ENCODE measurements around the gene LRRK1. TPM values are rescaled to one million over a fixed set of nuclear protein-coding genes. Genes with fewer than 3 reads are reported as not detected.
"Not testable (repeated sequence)": the region's sequence is repeated elsewhere in the genome, so short reads cannot be mapped to it uniquely, and the experiment has no call there.

Gene LRRK1
- total RNA-seq, 2 experiments from 2014 or later, result 0.20 to 0.60 TPM

DNA sequence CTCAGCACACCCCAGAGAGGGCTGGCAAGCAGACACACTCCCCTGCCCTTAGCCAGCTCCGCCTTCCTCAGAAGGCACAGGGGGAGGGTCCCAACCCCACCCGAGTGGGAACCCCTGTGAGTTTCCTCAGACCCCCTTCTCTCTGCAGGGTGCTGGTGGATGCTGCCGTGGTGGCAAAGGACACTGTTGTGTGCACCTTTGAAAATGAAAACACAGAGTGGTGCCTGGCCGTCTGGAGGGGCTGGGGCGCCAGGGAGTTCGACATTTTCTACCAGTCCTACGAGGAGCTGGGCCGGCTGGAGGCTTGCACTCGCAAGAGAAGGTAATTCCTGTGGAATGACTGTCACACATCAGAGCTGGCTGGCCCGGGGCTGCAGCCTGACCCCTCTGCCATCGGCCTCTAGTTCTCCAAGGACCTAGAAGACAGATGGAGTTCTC, 149.4 kb downstream of the LRRK1 start:
- CTCF ChIA-PET, result interaction anchor here (0.6 to 1.1 kb wide), 2 partner anchors 17 to 172 kb away, joined by 3 read pairs; no protein-coding TSS in a partner anchor
- peaks cover 11% of the 10 kb centered on the region for H3K4me1 Mint-ChIP-seq (ENCODE audit: low read depth)
- H3K27ac Mint-ChIP-seq, result no peak overlapping the region
- H3K4me3 Mint-ChIP-seq, result no peak overlapping the region
- intact Hi-C loops (cut with micrococcal nuclease), result no loop called here
- H3K27me3 Mint-ChIP-seq (ENCODE audit: low read depth), result no peaks in the 10 kb centered on the region
- no peak for DNase-seq
- no peaks in the 10 kb centered on the region for H3K36me3 Mint-ChIP-seq (ENCODE audit: low read depth)
- H3K9me3 Mint-ChIP-seq, result no peaks in the 10 kb centered on the region

DNA sequence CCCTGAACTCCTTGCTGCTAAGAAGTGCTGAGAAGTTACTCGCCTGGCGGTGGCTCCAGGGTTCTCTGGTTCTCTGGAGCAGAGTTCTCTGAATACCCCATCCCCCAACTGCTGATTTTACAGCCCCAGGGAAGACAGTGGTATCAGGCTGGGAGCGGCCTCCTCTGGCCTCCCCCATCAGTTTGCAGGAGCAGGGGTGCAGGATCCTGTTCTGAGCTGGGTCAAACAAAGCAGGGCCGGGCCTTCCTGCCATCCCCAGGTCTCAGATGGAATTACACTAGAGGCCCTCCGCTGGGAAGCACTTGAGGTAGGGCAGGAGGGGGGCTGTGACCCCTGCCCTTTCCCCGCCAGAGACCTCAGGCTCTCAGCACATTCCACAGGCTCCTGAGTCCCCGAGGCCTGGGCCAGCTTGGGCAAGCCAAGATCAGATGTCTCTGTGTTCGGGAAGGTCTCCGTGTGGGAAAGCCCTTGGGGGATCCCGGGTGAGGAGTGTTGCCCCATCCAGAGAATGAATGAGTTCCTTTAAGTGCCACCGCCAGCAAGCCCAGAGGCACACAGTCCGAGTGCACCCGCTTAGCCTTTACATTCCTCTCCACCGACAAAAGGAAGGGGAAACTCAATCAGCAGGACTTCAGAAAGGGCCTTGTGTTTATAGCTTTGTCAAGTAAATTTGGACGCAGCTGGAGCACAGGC, 149.9 kb downstream of the LRRK1 start:
- CTCF ChIA-PET, result interaction anchor here (0.6 to 1.3 kb wide), 2 partner anchors 172 to 189 kb away, joined by 3 to 4 read pairs; no protein-coding TSS in a partner anchor
- Mint-ChIP-seq H3K4me1 (ENCODE audit: low read depth) (peaks cover 11% of the 10 kb centered on the region), H3K9me3 (no peaks in the 10 kb centered on the region), H3K27me3 (ENCODE audit: low read depth) (no peaks in the 10 kb centered on the region), H3K27ac (no peak overlapping the region), H3K36me3 (ENCODE audit: low read depth) (no peaks in the 10 kb centered on the region), H3K4me3 (no peak overlapping the region)
- DNase-seq, result no peak
- intact Hi-C loops (cut with micrococcal nuclease), result no loop called here

DNA sequence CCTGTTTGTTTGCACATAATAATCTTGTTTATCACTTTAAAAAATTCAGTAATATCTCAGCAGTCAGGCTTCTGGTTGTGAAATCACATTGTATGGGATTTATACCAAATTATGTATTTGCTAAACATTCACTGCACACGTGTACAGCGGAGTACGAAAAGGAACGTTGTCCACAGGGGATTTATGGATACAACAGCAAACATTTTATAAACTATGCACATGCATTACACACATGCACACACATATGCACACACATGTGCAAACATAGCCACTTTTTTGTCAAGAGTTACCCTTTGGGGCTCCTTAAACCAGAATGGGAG, 150.5 kb downstream of the LRRK1 start:
- Mint-ChIP-seq H3K27me3 (ENCODE audit: low read depth) (no peaks in the 10 kb centered on the region), H3K9me3 (no peaks in the 10 kb centered on the region), H3K27ac (no peak overlapping the region), H3K36me3 (ENCODE audit: low read depth) (no peaks in the 10 kb centered on the region), H3K4me3 (no peak overlapping the region), H3K4me1 (ENCODE audit: low read depth) (peaks cover 11% of the 10 kb centered on the region)
- CTCF ChIA-PET, result interaction anchor here (1.3 kb wide), 1 partner anchor 189 kb away, joined by 4 read pairs; no protein-coding TSS in a partner anchor
- intact Hi-C loops (cut with micrococcal nuclease), result no loop called here
- no peak for DNase-seq

DNA sequence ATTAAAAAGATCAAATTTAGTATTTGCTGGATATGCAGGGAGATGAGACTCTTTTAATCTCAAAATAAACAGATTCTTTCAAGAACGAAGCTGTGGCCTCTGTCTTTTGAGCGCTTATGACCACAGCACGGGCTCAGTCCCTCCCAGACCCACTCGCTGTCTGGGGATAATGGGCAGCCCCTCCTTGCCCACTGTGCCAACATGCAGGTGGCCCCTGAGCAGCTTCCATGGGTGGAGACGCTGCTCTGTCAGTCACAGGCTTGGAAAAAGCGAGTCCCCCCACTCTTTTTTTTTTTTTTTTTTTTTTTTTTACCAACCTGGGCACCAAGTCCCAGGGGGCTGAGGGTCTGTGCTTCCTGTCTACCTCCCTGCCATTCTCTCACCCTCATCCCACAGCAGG, 150.9 kb downstream of the LRRK1 start:
- Mint-ChIP-seq H3K36me3 (ENCODE audit: low read depth) (no peaks in the 10 kb centered on the region), H3K4me1 (ENCODE audit: low read depth) (peaks cover 11% of the 10 kb centered on the region), H3K27ac (no peak overlapping the region), H3K4me3 (no peak overlapping the region), H3K27me3 (ENCODE audit: low read depth) (no peaks in the 10 kb centered on the region), H3K9me3 (no peaks in the 10 kb centered on the region)
- DNase-seq, result no peak
- CTCF ChIA-PET, result interaction anchor here (1.3 kb wide), 1 partner anchor 188 kb away, joined by 4 read pairs; no protein-coding TSS in a partner anchor
- intact Hi-C loops (cut with micrococcal nuclease), result loop anchor here (5.0 kb wide), 1 partner anchor 628 kb away; no protein-coding TSS in a partner anchor

DNA sequence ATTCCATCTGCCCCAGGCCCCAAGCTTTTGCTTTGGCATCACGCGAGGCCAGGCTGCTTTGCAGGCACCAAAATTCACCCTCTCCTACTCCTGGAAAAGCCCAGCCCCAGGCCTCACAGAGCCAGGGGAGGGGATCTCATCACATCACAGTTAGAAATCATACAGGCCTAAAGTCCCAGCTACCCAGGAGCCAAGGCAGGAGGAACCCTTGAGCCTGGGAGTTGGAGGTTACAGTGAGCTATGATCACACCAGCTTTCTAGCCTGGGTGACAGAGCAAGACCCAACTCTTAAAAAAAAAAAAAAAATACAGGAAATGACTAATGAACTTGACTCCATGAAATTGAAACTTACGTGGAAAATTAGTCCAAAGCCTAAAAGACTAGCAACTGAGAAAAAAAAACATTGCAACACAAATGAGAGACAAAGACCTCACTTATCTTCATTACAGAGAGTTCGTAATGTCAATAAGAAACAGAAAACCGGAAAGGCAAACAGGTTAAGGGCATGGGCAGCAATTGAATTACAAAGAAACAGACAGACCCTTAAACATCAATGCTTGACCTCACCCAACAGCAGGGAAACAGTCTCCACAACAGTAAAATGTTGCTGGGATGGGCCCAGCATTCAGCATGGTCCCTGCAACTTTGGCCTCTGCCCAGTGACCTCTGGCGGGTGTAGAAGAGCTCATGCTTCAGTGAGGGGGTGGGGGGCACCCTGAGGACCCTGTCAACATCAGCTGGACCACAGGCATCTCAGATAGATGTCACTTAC, 151.5 kb downstream of the LRRK1 start:
- no peak overlapping the region for H3K4me3 Mint-ChIP-seq
- no peaks in the 10 kb centered on the region for H3K27me3 Mint-ChIP-seq (ENCODE audit: low read depth)
- H3K9me3 Mint-ChIP-seq, result no peaks in the 10 kb centered on the region
- peaks cover 11% of the 10 kb centered on the region for H3K4me1 Mint-ChIP-seq (ENCODE audit: low read depth)
- intact Hi-C loops (cut with micrococcal nuclease), result loop anchor here (5.0 kb wide), 1 partner anchor 628 kb away; no protein-coding TSS in a partner anchor
- CTCF ChIA-PET, result interaction anchor here (0.6 to 1.3 kb wide), 3 partner anchors 62 to 188 kb away, joined by 3 to 5 read pairs (median 4); no protein-coding TSS in a partner anchor
- H3K36me3 Mint-ChIP-seq (ENCODE audit: low read depth), result no peaks in the 10 kb centered on the region
- peak; percentile 21 for DNase-seq
- peak overlapping the region; percentile 42 for H3K27ac Mint-ChIP-seq

DNA sequence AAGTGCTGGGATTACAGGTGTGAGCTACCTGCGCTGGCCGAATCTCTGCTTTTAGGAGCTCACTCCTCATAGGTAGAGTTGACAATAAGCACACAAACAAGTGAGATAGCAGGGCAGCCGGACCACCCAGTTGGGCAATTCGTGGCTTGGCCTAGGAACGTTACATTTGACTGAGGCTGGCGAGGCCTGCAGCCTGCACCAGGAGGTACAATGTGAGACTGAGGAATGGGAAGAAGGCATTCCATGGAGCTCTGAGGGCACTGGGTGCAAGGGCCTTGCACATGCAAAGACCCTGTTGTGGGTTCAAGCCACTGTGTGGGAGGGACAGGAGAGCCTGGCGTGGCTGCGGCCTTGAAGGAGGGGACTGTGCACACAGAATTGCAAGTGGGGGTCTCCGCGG, 152.5 kb downstream of the LRRK1 start:
- CTCF ChIA-PET, result no interaction called here
- Mint-ChIP-seq H3K27ac (no peak overlapping the region), H3K27me3 (ENCODE audit: low read depth) (no peaks in the 10 kb centered on the region), H3K4me1 (ENCODE audit: low read depth) (peaks cover 11% of the 10 kb centered on the region), H3K36me3 (ENCODE audit: low read depth) (no peaks in the 10 kb centered on the region), H3K9me3 (no peaks in the 10 kb centered on the region), H3K4me3 (no peak overlapping the region)
- DNase-seq, result no peak
- intact Hi-C loops (cut with micrococcal nuclease), result loop anchor here (5.0 kb wide), 1 partner anchor 629 kb away; no protein-coding TSS in a partner anchor

DNA sequence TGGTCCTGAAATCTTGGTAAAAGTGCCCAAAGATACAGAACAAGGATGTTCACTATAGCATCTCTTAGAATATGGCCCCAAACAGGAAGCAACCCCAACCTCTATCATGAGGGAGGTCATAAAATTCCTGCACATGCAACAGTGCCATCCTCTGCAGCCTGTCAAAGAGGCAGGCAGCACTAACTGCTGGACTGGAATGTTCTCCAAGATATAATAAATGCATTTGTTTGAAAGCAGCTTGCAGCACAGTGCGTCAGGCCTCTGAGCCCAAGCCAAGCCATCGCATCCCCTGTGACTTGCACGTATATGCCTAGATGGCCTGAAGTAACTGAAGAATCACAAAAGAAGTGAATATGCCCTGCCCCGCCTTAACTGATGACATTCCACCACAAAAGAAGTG, 153.1 kb downstream of the LRRK1 start:
- H3K4me3 Mint-ChIP-seq; H3K9me3 Mint-ChIP-seq; H3K27ac Mint-ChIP-seq; H3K36me3 Mint-ChIP-seq (ENCODE audit: low read depth); H3K27me3 Mint-ChIP-seq (ENCODE audit: low read depth); CTCF ChIA-PET; DNase-seq: not testable (repeated sequence)
- intact Hi-C loops (cut with micrococcal nuclease), result loop anchor here (5.0 kb wide), 1 partner anchor 630 kb away; no protein-coding TSS in a partner anchor
- H3K4me1 Mint-ChIP-seq (ENCODE audit: low read depth), result peaks cover 11% of the 10 kb centered on the region

DNA sequence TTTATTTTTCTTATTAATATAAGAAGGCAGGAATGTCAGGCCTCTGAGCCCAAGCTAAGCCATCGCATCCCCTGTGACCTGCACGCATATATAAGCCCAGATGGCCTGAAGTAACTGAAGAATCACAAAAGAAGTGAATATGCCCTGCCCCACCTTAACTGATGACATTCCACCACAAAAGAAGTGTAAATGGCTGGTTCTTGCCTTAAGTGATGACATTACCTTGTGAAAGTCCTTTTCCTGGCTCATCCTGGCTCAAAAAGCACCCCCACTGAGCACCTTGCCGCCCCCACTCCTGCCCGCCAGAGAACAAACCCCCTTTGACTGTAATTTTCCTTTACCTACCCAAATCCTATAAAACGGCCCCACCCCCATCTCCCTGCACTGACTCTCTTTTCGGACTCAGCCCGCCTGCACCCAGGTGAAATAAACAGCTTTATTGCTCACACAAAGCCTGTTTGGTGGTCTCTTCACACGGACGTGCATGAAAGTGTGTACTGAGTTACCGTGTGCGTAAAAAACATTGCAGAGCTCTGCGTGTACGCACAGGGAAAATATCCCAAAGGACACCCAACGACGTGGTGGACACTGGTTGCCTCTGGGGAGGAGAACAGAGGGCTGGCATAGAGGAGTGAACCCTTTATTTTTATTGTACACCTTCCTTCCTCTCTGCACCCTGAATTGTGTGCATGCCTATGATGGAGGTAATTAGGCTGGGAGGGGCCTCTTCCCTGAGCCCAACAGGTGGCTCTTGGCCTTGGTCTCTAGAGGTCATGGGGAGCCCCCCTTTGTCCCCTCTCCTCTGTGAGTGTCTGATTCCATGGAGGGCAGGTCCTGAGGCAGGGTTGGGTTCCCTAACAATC, 158.9 kb downstream of the LRRK1 start:
- H3K27me3 Mint-ChIP-seq (ENCODE audit: low read depth); H3K9me3 Mint-ChIP-seq; intact Hi-C loops (cut with micrococcal nuclease); H3K36me3 Mint-ChIP-seq (ENCODE audit: low read depth); H3K4me1 Mint-ChIP-seq (ENCODE audit: low read depth); H3K4me3 Mint-ChIP-seq; H3K27ac Mint-ChIP-seq; DNase-seq: not testable (repeated sequence)
- CTCF ChIA-PET, result interaction anchor here (0.6 kb wide), 1 partner anchor 192 kb away, joined by 4 read pairs; no protein-coding TSS in a partner anchor

DNA sequence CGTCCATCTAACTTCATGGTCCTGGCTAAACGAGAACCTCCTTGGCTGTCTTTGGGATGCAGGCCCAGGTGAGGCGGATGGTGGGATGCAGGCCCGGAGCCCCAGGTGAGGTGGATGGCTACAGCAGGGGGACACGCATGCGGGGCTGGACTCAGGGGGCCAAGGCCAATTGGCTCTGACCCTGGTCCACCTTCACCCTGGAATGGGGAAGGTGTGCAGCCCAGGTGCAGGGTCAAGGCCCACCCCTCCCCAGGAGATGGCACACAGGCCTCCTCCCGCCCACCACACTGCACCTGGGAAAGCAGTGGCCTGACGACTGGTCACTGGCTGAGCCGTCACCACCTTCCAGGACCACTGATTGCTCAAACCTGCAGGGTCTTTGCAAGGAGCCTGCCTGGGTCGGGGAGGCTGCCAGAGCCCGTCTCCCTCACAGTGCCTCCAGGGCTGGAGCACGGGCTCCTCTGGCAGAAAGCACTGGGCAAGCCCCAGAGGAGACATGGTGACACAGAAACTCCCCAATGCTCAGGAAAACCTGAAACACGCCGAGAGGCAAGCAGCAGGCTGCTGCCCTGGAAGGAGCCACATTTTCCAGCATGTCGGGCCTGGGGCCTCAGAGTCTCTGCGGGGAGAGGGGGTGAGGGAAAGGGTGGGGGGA, 159.6 kb downstream of the LRRK1 start:
- Mint-ChIP-seq H3K27ac (no peak overlapping the region), H3K9me3 (no peaks in the 10 kb centered on the region), H3K36me3 (ENCODE audit: low read depth) (no peaks in the 10 kb centered on the region), H3K27me3 (ENCODE audit: low read depth) (no peaks in the 10 kb centered on the region), H3K4me3 (no peak overlapping the region), H3K4me1 (ENCODE audit: low read depth) (no peaks in the 10 kb centered on the region)
- no peak for DNase-seq
- intact Hi-C loops (cut with micrococcal nuclease), result no loop called here
- CTCF ChIA-PET, result no interaction called here

DNA sequence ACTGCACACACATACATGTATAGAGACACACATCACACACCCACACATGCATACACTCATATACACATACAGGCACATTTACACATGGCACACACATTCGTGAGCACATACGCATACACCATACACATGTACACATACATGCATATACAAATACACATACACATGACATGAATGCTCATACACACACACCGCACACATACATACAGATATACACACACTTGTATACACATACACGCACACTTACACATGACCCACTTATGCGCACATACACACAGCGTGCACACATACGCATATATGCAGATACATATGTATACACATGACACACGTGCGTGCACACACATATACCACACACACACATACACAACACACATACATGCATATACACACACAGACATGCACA, 162.7 kb downstream of the LRRK1 start:
- H3K4me1 Mint-ChIP-seq (ENCODE audit: low read depth), result no peaks in the 10 kb centered on the region
- CTCF ChIA-PET, result no interaction called here
- no peak overlapping the region for H3K27ac Mint-ChIP-seq
- H3K27me3 Mint-ChIP-seq (ENCODE audit: low read depth), result no peaks in the 10 kb centered on the region
- H3K36me3 Mint-ChIP-seq (ENCODE audit: low read depth), result no peaks in the 10 kb centered on the region
- no peaks in the 10 kb centered on the region for H3K9me3 Mint-ChIP-seq
- no peak for DNase-seq
- H3K4me3 Mint-ChIP-seq, result no peak overlapping the region
- intact Hi-C loops (cut with micrococcal nuclease), result no loop called here

DNA sequence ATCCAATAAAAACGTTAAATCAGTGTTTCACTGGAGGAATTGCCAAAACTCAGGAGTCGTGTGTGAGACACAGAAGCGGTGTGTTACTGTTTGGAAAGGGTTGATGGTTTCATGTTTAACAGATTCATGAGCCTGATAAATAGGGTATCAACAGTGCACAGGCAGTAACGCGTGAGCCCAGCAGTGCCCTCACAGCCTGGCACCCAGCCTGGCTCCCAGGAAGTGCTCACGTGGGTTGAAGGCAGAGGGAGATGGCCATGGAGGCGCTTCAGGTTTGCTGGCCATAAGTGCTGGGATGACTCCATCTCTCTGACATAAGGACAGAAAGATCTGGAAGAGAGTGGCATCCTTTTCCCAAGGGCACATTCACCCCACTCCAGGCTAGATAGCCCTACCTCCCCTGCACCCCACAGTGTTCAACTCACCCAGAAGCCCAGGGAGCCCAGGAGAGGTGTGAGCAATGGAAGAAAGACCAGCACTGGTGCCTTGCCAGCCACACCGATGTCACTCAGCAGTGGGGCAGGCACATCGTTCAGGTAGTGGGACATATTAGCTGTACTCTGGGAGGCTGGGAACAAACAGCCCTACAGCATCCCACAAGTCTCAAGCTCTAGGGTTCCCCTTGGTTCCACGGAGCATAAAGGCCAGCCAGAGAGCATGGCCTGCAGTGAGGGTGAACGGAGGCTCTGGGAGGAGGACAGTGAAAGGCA, 164.3 kb downstream of the LRRK1 start:
- intact Hi-C loops (cut with micrococcal nuclease), result no loop called here
- DNase-seq, result no peak
- Mint-ChIP-seq H3K4me1 (ENCODE audit: low read depth) (no peaks in the 10 kb centered on the region), H3K4me3 (no peak overlapping the region), H3K27me3 (ENCODE audit: low read depth) (no peaks in the 10 kb centered on the region), H3K36me3 (ENCODE audit: low read depth) (no peaks in the 10 kb centered on the region), H3K9me3 (no peaks in the 10 kb centered on the region), H3K27ac (no peak overlapping the region)
- CTCF ChIA-PET, result interaction anchor here (0.6 kb wide), 1 partner anchor 215 kb away, joined by 3 read pairs; no protein-coding TSS in a partner anchor
